ENCODE measurements around the gene KIFC1. TPM values are rescaled to one million over a fixed set of nuclear protein-coding genes. Genes with fewer than 3 reads are reported as not detected.
A peak's percentile ranks its signal among the peaks of the same experiment; 100 is the strongest.

The KIFC1 gene
- total and polyA plus RNA-seq, 9 of the 15 experiments (the other 6 are each of a cell fraction or from before 2014, with no cell fraction given) = 1.3 to 95.2 (median 76.9) TPM

GRCh38 chr6:33364475-33365205 lies 27.0 kb upstream of the KIFC1 start (continued):
- TF ChIP-seq MGA (IDR thresholded peaks at IDR 0.05) = peak; percentile 60
- peak in 1 of 2 experiments; percentile 19; a peak in 1 of 4 replicates for TF ChIP-seq RAD21 (CRISPR knock-in tag; conservative IDR thresholded peaks at IDR 0.05 in 1 of 2, IDR thresholded peaks at IDR 0.05 in 1 of 2)
- peak; percentile 82 for TF ChIP-seq L3MBTL2 (IDR thresholded peaks at IDR 0.05)
- 0 out of 2 replicates have a peak, but pooled peaks have one; percentile 17 for TF ChIP-seq GABPB1 (CRISPR knock-in tag; IDR thresholded peaks at IDR 0.05)
- peak; percentile 46; the same call in 1 of the 2 replicates for TF ChIP-seq ZNF592 (IDR thresholded peaks at IDR 0.05)
- TF ChIP-seq ZBTB2 (IDR thresholded peaks at IDR 0.05) = 0 out of 2 replicates have a peak, but pooled peaks have one; percentile 8
- peak; percentile 63; the same call in 1 of the 2 replicates for TF ChIP-seq SUPT5H (IDR thresholded peaks at IDR 0.05)
- peak; percentile 52 for TF ChIP-seq POLR2B (IDR thresholded peaks at IDR 0.05; ENCODE audit: low read depth, partially characterized antibody)
- peak; percentile 36; the same call in 1 of the 2 replicates for TF ChIP-seq ARID1B (IDR thresholded peaks at IDR 0.05)
- peak; percentile 6 for TF ChIP-seq PHF20 (IDR thresholded peaks at IDR 0.05; ENCODE audit: partially characterized antibody)
